Esophagus (tissue), 2 donors: Measurements from ENCODE around the gene FNBP1. TPM values are rescaled to one million over a fixed set of nuclear protein-coding genes. Genes with fewer than 3 reads are reported as not detected.

Source experiments
- H3K27ac ChIP-seq, 2 donors: one replicate each; pipeline ENCODE4 v1.5.1; 2013; ENCODE audit warnings: low read depth in 2 of 2, mild to moderate bottlenecking in 2 of 2, inconsistent platforms in 1 of 2, low read length in 1 of 2, moderate library complexity in 1 of 2
- H3K27me3 ChIP-seq, 2 donors: one replicate each; pipeline ENCODE4 v1.6.1; 2013; ENCODE audit warnings: low read length in 2 of 2, control low read depth in 1 of 2, mild to moderate bottlenecking in 1 of 2; ENCODE audit not compliant: insufficient read depth in 2 of 2, control insufficient read depth in 1 of 2
- H3K36me3 ChIP-seq, 2 donors: one replicate each; pipeline ENCODE4 v1.6.1; 2013; ENCODE audit warnings: low read length in 1 of 2; ENCODE audit not compliant: control insufficient read depth in 2 of 2, insufficient read depth in 2 of 2
- H3K4me1 ChIP-seq, 2 donors: one replicate each; pipeline ENCODE4 v1.6.1; 2013; ENCODE audit warnings: low read length in 1 of 2; ENCODE audit not compliant: control insufficient read depth in 2 of 2, insufficient read depth in 2 of 2
- H3K4me3 ChIP-seq, 2 donors: one replicate each; pipeline ENCODE4 v1.5.1; 2013; ENCODE audit warnings: low read length in 2 of 2, mild to moderate bottlenecking in 2 of 2, low read depth in 1 of 2, moderate library complexity in 1 of 2
- H3K9me3 ChIP-seq, 2 donors: one replicate each; pipeline ENCODE4 v1.6.1; 2013; ENCODE audit warnings: mild to moderate bottlenecking in 2 of 2, low read depth in 1 of 2, low read length in 1 of 2, moderate library complexity in 1 of 2; ENCODE audit not compliant: control insufficient read depth in 2 of 2, insufficient read depth in 1 of 2
- WGBS, 2 donors: extraction: QIAGEN DNeasy Blood & Tissue Kit; methylation state at CpG; one replicate each; pipeline ENCODE4 v1.1.7; 2013; 5-methylcytosine and 5-hydroxymethylcytosine counted together
- polyA plus RNA-seq, 2 donors: library from polyadenylated mRNA; stranded (reverse); fragments of 200-250 nt; gene quantifications; one replicate each; pipeline ENCODE4 v1.2.3, GENCODE V29; 2013
- donor health status: healthy with polysubstance abuse.
- donor health status: Bipolar disorder and iron deficiency.

The FNBP1 gene
- polyA plus RNA-seq, 2 donors, result 16.1 to 19.1 TPM

GRCh38 chr9:129879103-129879699, 163.8 kb downstream of the FNBP1 start:
- 87 to 90% methylated on average over 16 to 17 of the region's 17 CpGs for WGBS, 2 donors
- Histone ChIP-seq H3K36me3 (peaks cover 20 to 46% of the 10 kb centered on the region in 2 donors), H3K27me3 (no peaks in the 10 kb centered on the region), H3K4me3 (no peak overlapping the region), H3K9me3 (no peaks in the 10 kb centered on the region), H3K4me1 (no peaks in the 10 kb centered on the region), H3K27ac (no peak overlapping the region)

GRCh38 chr9:129878291-129878690, 164.7 kb downstream of the FNBP1 start:
- H3K4me1 ChIP-seq, result no peaks in the 10 kb centered on the region
- H3K36me3 ChIP-seq, result peaks cover 25 to 50% of the 10 kb centered on the region in 2 donors
- H3K9me3 ChIP-seq, result no peaks in the 10 kb centered on the region
- H3K27ac ChIP-seq, result no peak overlapping the region
- H3K4me3 ChIP-seq, result no peak overlapping the region
- WGBS, 2 donors, result 89 to 93% methylated on average over 11 of the region's 11 CpGs
- no peaks in the 10 kb centered on the region for H3K27me3 ChIP-seq

- 82 to 89% methylated on average over 7 of the region's 7 CpGs for WGBS, 2 donors
- Histone ChIP-seq H3K27me3 (no peaks in the 10 kb centered on the region), H3K9me3 (no peaks in the 10 kb centered on the region)
Measured at GRCh38 chr9:129876815-129877214, 166.2 kb downstream of the FNBP1 start.

GRCh38 chr9:129875687-129876395, 167.1 kb downstream of the FNBP1 start:
- no peak overlapping the region for H3K27ac ChIP-seq
- 91 to 95% methylated on average over 23 to 27 of the region's 27 CpGs for WGBS, 2 donors
- peaks cover 18 to 44% of the 10 kb centered on the region in 2 donors for H3K36me3 ChIP-seq
- H3K4me1 ChIP-seq, result no peaks in the 10 kb centered on the region
- no peaks in the 10 kb centered on the region for H3K9me3 ChIP-seq
- no peaks in the 10 kb centered on the region for H3K27me3 ChIP-seq
- H3K4me3 ChIP-seq, result no peak overlapping the region

More at GRCh38 chr9:129876815-129877214, 166.2 kb downstream of the FNBP1 start:
- H3K36me3 ChIP-seq, result peaks cover 22 to 47% of the 10 kb centered on the region in 2 donors
- no peaks in the 10 kb centered on the region for H3K4me1 ChIP-seq
- no peak overlapping the region for H3K27ac ChIP-seq
- no peak overlapping the region for H3K4me3 ChIP-seq

- Histone ChIP-seq H3K4me3 (no peak overlapping the region), H3K4me1 (no peaks in the 10 kb centered on the region), H3K27ac (no peak overlapping the region), H3K36me3 (peaks cover 13 to 38% of the 10 kb centered on the region in 2 donors), H3K9me3 (no peaks in the 10 kb centered on the region), H3K27me3 (no peaks in the 10 kb centered on the region)
- WGBS, 2 donors, result 86 to 93% methylated on average over 23 of the region's 23 CpGs
Measured at GRCh38 chr9:129875181-129875611, 167.8 kb downstream of the FNBP1 start.

GRCh38 chr9:129874261-129875101, 168.5 kb downstream of the FNBP1 start:
- H3K27me3 ChIP-seq, result no peaks in the 10 kb centered on the region
- no peaks in the 10 kb centered on the region for H3K9me3 ChIP-seq
- H3K4me1 ChIP-seq, result no peaks in the 10 kb centered on the region
- no peak overlapping the region for H3K4me3 ChIP-seq
- H3K36me3 ChIP-seq, result peaks cover 9 to 33% of the 10 kb centered on the region in 2 donors
- no peak overlapping the region for H3K27ac ChIP-seq
- 90 to 92% methylated on average over 38 of the region's 38 CpGs for WGBS, 2 donors

- Histone ChIP-seq H3K27ac (no peak overlapping the region), H3K4me1 (peaks cover 0 to under 1% of the 10 kb centered on the region in 2 donors), H3K4me3 (no peak overlapping the region), H3K36me3 (peaks cover 6 to 31% of the 10 kb centered on the region in 2 donors), H3K27me3 (no peaks in the 10 kb centered on the region), H3K9me3 (no peaks in the 10 kb centered on the region)
- 82% methylated on average over 16 of the region's 16 CpGs for WGBS, 2 donors
Measured at GRCh38 chr9:129873563-129874190, 169.3 kb downstream of the FNBP1 start.

- H3K4me3 ChIP-seq, result no peak overlapping the region
- H3K9me3 ChIP-seq, result no peaks in the 10 kb centered on the region
- peaks cover 6 to 38% of the 10 kb centered on the region in 2 donors for H3K36me3 ChIP-seq
- H3K27ac ChIP-seq, result no peak overlapping the region
- H3K27me3 ChIP-seq, result no peaks in the 10 kb centered on the region
- WGBS, 2 donors, result 91 to 96% methylated on average over 11 of the region's 11 CpGs
- peaks cover 0 to 2% of the 10 kb centered on the region in 2 donors for H3K4me1 ChIP-seq
Measured at GRCh38 chr9:129871046-129871445, 171.9 kb downstream of the FNBP1 start.
